GM23248 (cell line): ENCODE measurements around the gene DLG4. TPM values are rescaled to one million over a fixed set of nuclear protein-coding genes. Genes with fewer than 3 reads are reported as not detected.

ENCODE experiments used
- DNase-seq: peaks from one replicate; pipeline ENCODE4 v3.0.0-alpha.2; 2015
- H2AFZ ChIP-seq: fragments of 200-600 bp; sonication (generic); 2 replicates; pipeline ENCODE4 v1.6.1; 2016; ENCODE audit warnings: antibody characterized with exemption
- H3F3A ChIP-seq: fragments of 200-600 bp; sonication (generic); 2 replicates; pipeline ENCODE4 v1.6.1; 2016; ENCODE audit warnings: mild to moderate bottlenecking, antibody characterized with exemption, mixed run types; ENCODE audit not compliant: insufficient read depth
- H3K27ac ChIP-seq: fragments of 200-600 bp; sonication (generic); 2 replicates; pipeline ENCODE4 v1.5.1; 2016; ENCODE audit warnings: mild to moderate bottlenecking
- H3K27me3 ChIP-seq: fragments of 200-600 bp; sonication (generic); replicated peaks from 2 replicates; pipeline ENCODE4 v1.6.1; 2016; ENCODE audit warnings: mild to moderate bottlenecking; ENCODE audit not compliant: insufficient read depth
- H3K36me3 ChIP-seq: fragments of 200-600 bp; sonication (generic); 2 replicates; pipeline ENCODE4 v1.6.1; 2016; ENCODE audit warnings: low read depth, mild to moderate bottlenecking
- H3K4me1 ChIP-seq: fragments of 200-600 bp; sonication (generic); 2 replicates; pipeline ENCODE4 v1.6.1; 2016; ENCODE audit warnings: mild to moderate bottlenecking; ENCODE audit not compliant: insufficient read depth
- H3K4me2 ChIP-seq: fragments of 200-600 bp; sonication (generic); one replicate; pipeline ENCODE4 v1.6.1; 2016; ENCODE audit warnings: mild to moderate bottlenecking; ENCODE audit not compliant: unreplicated experiment
- H3K4me3 ChIP-seq: fragments of 200-600 bp; sonication (generic); 2 replicates; pipeline ENCODE4 v1.5.1; 2016; ENCODE audit warnings: mild to moderate bottlenecking
- H3K79me2 ChIP-seq: fragments of 200-600 bp; sonication (generic); 2 replicates; pipeline ENCODE4 v1.6.1; 2016; ENCODE audit warnings: mild to moderate bottlenecking; ENCODE audit not compliant: insufficient read depth
- H3K9ac ChIP-seq: fragments of 200-600 bp; sonication (generic); 2 replicates; pipeline ENCODE4 v1.6.1; 2016; ENCODE audit warnings: mild to moderate bottlenecking
- H3K9me2 ChIP-seq: fragments of 200-600 bp; sonication (generic); 2 replicates; pipeline ENCODE4 v1.6.1; 2016; ENCODE audit warnings: mixed run types, mild to moderate bottlenecking, moderate library complexity; ENCODE audit not compliant: insufficient read depth
- H3K9me3 ChIP-seq: fragments of 200-600 bp; sonication (generic); one replicate; pipeline ENCODE4 v1.6.1; 2017; ENCODE audit warnings: low read depth
- H4K20me1 ChIP-seq: fragments of 200-600 bp; sonication (generic); 2 replicates; pipeline ENCODE4 v1.6.0; 2016; ENCODE audit not compliant: insufficient read depth
- EZH2 ChIP-seq: fragments of 200-600 bp; sonication (generic); IDR thresholded peaks from 2 replicates; pipeline ENCODE4 v1.6.1; 2018; ENCODE audit warnings: antibody characterized with exemption, mild to moderate bottlenecking; ENCODE audit not compliant: insufficient read depth, poor library complexity, severe bottlenecking
- EZH2phosphoT487 ChIP-seq: fragments of 200-600 bp; sonication (generic); IDR thresholded peaks from 2 replicates; pipeline ENCODE4 v1.6.1; 2018; ENCODE audit warnings: antibody characterized with exemption, moderate library complexity, mild to moderate bottlenecking, low read depth; ENCODE audit not compliant: insufficient read depth
- WGBS, 2 experiments: methylation state at CpG; one replicate each; pipeline ENCODE4 v1.1.6; 2015 to 2017; ENCODE audit warnings: low lambda C conversion rate in 2 of 2, low coverage in 1 of 2; ENCODE audit errors: missing lambda C conversion rate in 2 of 2; 5-methylcytosine and 5-hydroxymethylcytosine counted together
- in situ Hi-C: fragments of 300-500 bp; cut with MboI; formaldehyde crosslinking; loops from 2 replicates; pipeline ENCODE4 v1.15.0; 2020
- polyA plus RNA-seq: library from polyadenylated mRNA; unstranded; fragments of >200 nt; fragmentation: Nextera tagmentation; extraction: Ambion mirVana; gene quantifications from 2 replicates; pipeline ENCODE4 v1.2.1, GENCODE V29; 2016
- total RNA-seq: library from RNA; depleted of rRNA; stranded (reverse); fragments of >200 nt; shearing (Covaris generic); gene quantifications from 2 replicates; pipeline ENCODE4 v1.2.3, GENCODE V29; 2014

DLG4 gene
- total and polyA plus RNA-seq, 2 experiments from 2014 or later = 1.3 to 13.1 TPM

DNA sequence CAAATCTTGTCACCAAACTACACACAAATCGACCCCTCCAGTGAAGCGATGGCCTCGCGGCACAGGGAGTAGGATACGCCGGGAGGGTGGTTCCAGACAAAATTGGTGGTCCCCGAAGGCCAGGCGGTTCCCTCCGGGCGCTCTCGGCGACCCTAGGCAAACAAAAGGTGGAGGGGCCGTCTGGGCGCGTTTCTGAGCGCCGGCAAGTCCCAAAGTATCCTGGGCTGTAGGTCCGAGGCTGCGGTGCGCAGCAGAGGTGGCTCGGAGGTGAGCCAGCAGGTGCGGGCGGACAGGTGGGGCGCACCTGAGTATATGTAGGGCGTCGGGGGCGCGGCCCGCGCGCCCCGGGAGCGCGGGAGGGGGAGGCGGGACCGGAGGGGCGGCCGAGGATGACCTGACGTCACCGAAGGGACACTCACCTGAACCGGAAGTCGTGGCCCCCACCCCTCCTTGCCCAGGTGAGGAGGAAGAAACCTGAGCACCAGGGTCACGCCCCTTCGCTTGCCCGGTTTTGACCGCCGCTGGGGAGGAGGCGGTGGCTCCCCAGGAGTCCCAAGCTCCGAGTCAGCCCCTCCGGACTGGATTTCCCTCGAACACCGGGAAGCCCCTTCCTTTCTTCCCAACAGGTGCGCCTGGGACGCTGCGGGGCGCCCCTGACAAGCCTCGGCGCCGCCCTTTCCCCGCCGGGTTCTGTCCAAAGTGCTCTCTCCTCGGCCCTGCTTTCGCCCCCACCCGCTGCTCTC lies 42.7 kb upstream of the DLG4 start, which contains the start of gene CLDN7:
CLDN7 (minus strand) TSS at position 287 of the 743 bp plus-strand sequence. CDS start 435 bp downstream, outside the sequence.
- Histone ChIP-seq H3K9ac (peak within 1 kb of the TSS; percentile 75), H3K4me3 (peak within 1 kb of the TSS; percentile 65), H2AFZ (peak within 1 kb of the TSS; percentile 85), H3K36me3 (peaks cover 7% of the 10 kb centered on the region; the same call in 1 of the 2 replicates), H3F3A (peaks cover 26% of the 10 kb centered on the region), H3K4me1 (peaks cover 19% of the 10 kb centered on the region), H3K27me3 (no peaks in the 10 kb centered on the region), H3K27ac (no peak within 1 kb of the TSS), H3K79me2 (no peaks in the 10 kb centered on the region), H3K4me2 (peak within 1 kb of the TSS; percentile 84), H3K9me2 (no peaks in the 10 kb centered on the region), H4K20me1 (no peaks in the 10 kb centered on the region), H3K9me3 (no peaks in the 10 kb centered on the region)
- in situ Hi-C loops = no loop called here
- TF ChIP-seq EZH2phosphoT487 (no peak), EZH2 (no peak)
- 13 to 14% methylated on average over 31 to 63 of the region's 64 CpGs for WGBS, 2 experiments
- DNase-seq = no peak

DNA sequence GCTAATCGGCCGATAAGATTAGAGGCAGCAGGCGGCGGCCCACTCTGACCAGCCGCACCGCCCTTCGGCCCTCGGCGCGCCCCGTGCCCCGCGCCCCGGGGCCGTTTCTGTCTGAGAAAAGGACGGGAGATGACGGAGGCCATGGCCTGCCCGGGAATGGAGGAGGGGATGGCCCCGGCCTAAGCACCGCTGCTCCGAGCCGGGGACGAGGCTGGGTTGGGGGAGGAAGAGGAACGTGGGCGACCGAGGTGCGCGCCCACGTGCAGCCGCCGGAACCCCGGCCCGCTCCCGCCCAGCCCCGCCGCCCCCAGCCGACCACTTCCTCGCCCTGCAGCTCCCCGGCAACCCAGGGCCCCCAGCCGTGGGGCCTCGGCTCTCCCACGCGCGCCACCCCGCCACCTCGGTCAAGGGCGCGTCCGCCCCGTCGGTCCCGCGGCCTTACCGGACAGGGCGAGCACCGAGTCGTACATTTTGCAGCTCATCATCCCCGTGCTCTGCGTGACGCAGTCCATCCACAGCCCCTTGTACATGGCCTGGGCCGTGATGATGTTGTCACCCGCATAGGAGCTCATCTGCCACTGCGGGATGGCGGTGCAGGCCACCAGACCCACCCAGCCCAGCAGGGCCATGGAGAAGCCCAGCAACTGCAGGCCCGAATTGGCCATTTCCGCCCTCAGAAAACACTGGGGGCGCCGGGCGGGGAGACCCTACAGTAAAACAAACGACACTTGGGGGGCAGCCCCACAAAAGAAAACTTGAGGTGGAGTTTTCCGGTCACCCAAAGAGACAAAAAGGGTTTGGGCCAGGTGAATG lies 41.9 kb upstream of the DLG4 start:
- peak overlapping the region; percentile 84 for H3K4me2 ChIP-seq
- H2AFZ ChIP-seq = peak overlapping the region; percentile 85
- peak overlapping the region; percentile 75 for H3K9ac ChIP-seq
- H4K20me1 ChIP-seq = no peaks in the 10 kb centered on the region
- no peaks in the 10 kb centered on the region for H3K27me3 ChIP-seq
- peak overlapping the region; percentile 65 for H3K4me3 ChIP-seq
- peaks cover 11% of the 10 kb centered on the region; the same call in 1 of the 2 replicates for H3K36me3 ChIP-seq
- H3K9me2 ChIP-seq = no peaks in the 10 kb centered on the region
- in situ Hi-C loops = no loop called here
- H3K27ac ChIP-seq = no peak overlapping the region
- H3K4me1 ChIP-seq = peaks cover 19% of the 10 kb centered on the region
- 11 to 13% methylated on average over 45 to 47 of the region's 71 CpGs for WGBS, 2 experiments
- peak; percentile 31 for DNase-seq
- peaks cover 23% of the 10 kb centered on the region for H3F3A ChIP-seq
- no peaks in the 10 kb centered on the region for H3K9me3 ChIP-seq
- no peak for TF ChIP-seq EZH2
- H3K79me2 ChIP-seq = no peaks in the 10 kb centered on the region

DNA sequence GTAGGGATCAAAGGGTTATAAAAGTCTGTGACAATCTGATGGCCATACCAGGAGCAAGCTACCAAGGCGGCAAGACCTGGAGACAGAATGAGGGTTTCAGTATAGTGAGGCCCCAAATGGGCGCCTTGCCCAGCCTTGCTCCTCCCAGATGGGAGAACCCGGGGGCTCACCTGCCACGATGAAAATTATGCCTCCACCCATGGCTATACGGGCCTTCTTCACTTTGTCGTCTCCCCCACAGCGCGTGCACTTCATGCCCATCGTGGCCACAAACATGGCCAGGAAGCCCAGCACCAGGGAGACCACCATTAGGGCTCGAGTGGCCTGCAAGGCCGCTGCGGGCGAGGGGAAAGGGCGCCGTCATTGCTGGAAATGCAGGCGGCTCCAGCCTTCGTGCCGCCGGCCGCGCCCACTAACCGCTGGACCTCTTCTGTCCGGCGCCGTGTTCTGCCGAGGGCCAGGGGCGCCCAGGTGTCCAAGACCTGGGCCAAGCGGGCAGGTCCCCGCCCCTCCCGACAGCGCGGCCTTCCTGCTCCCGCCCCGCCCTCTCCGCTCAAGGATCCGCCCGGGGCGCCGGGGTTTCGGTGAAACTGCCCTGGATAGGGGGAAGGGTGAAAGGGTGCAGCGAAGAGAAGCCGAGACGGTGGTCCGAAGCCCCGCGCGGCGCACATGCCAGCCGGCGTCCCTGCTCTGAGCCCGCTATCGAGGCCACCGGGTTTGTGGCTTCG lies 41.2 kb upstream of the DLG4 start:
- DNase-seq = peak; percentile 58
- 10 to 12% methylated on average over 38 to 44 of the region's 54 CpGs for WGBS, 2 experiments
- H3K4me3 ChIP-seq = peak overlapping the region; percentile 65
- in situ Hi-C loops = no loop called here
- H4K20me1 ChIP-seq = no peaks in the 10 kb centered on the region
- peaks cover 19% of the 10 kb centered on the region for H3F3A ChIP-seq
- TF ChIP-seq EZH2 = no peak
- TF ChIP-seq EZH2phosphoT487 = no peak
- H3K4me1 ChIP-seq = peaks cover 19% of the 10 kb centered on the region
- no peak overlapping the region for H3K27ac ChIP-seq
- H3K27me3 ChIP-seq = no peaks in the 10 kb centered on the region
- no peaks in the 10 kb centered on the region for H3K9me2 ChIP-seq
- H3K4me2 ChIP-seq = peak overlapping the region; percentile 84
- H3K79me2 ChIP-seq = no peaks in the 10 kb centered on the region
- peak overlapping the region; percentile 85 for H2AFZ ChIP-seq
- H3K9me3 ChIP-seq = no peaks in the 10 kb centered on the region
- peaks cover 18% of the 10 kb centered on the region; the same call in 1 of the 2 replicates for H3K36me3 ChIP-seq
- H3K9ac ChIP-seq = peak overlapping the region; percentile 75

DNA sequence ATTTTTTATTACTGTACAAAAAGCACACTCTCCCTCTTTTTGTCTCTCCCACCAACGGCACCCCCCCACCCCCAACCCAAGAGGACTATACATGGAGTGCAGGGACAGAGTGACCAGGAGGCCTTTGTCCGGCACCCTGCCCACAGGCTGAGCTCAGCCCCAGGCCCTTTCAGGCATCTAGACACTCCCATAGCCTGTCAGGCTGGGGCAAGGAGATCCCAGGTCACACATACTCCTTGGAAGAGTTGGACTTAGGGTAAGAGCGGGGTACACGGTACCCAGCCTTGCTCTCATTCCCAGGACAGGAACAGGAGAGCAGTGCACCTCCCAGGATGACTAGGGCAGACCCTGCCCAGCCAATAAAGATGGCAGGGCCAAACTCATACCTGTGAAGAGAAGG lies 40.5 kb upstream of the DLG4 start:
- no peaks in the 10 kb centered on the region for H3K27me3 ChIP-seq
- no peak overlapping the region for H3K9ac ChIP-seq
- no peaks in the 10 kb centered on the region for H3K9me3 ChIP-seq
- H3K79me2 ChIP-seq = 0 out of 2 replicates have a peak, but pooled peaks cover 2% of the 10 kb centered on the region
- no peaks in the 10 kb centered on the region for H4K20me1 ChIP-seq
- H3K4me3 ChIP-seq = no peak overlapping the region
- WGBS, 2 experiments = 75 to 100% methylated on average over 3 to 4 of the region's 4 CpGs
- H2AFZ ChIP-seq = no peak overlapping the region
- TF ChIP-seq EZH2 (no peak), EZH2phosphoT487 (no peak)
- no peak for DNase-seq
- H3K4me1 ChIP-seq = peaks cover 19% of the 10 kb centered on the region
- H3K27ac ChIP-seq = no peak overlapping the region
- in situ Hi-C loops = no loop called here
- no peaks in the 10 kb centered on the region for H3K9me2 ChIP-seq
- no peak overlapping the region for H3K4me2 ChIP-seq
- peaks cover 18% of the 10 kb centered on the region; the same call in 1 of the 2 replicates for H3K36me3 ChIP-seq
- peaks cover 18% of the 10 kb centered on the region for H3F3A ChIP-seq
